Osteoblast (primary cell): ENCODE data around the gene KRT79. TPM values are rescaled to one million over a fixed set of nuclear protein-coding genes. Genes with fewer than 3 reads are reported as not detected.
"Not testable (repeated sequence)": the region's sequence is repeated elsewhere in the genome, so short reads cannot be mapped to it uniquely, and the experiment has no call there.

Source experiments
- DNase-seq: peaks from one replicate; pipeline ENCODE4 v3.0.0; 2011; ENCODE audit warnings: low spot score, mixed read lengths; ENCODE audit not compliant: insufficient read length; ENCODE audit errors: missing footprints
- H2AFZ ChIP-seq: 2 replicates; pipeline ENCODE4 v1.6.0; 2011; ENCODE audit warnings: mild to moderate bottlenecking, low read length
- H3K27ac ChIP-seq: 2 replicates; pipeline ENCODE4 v1.5.1; 2011; ENCODE audit warnings: mild to moderate bottlenecking, low read depth, low read length, moderate library complexity
- H3K27me3 ChIP-seq: 2 replicates; pipeline ENCODE4 v1.6.0; 2012; ENCODE audit warnings: mild to moderate bottlenecking, control low read depth, inconsistent platforms, low read length, moderate library complexity; ENCODE audit not compliant: insufficient read depth
- H3K36me3 ChIP-seq: 2 replicates; pipeline ENCODE4 v1.5.1; 2011; ENCODE audit warnings: mild to moderate bottlenecking, low read length, control low read depth, moderate library complexity; ENCODE audit not compliant: insufficient read depth
- H3K4me1 ChIP-seq: 2 replicates; pipeline ENCODE4 v1.5.1; 2011; ENCODE audit warnings: mild to moderate bottlenecking, low read length, control low read depth, moderate library complexity; ENCODE audit not compliant: insufficient read depth
- H3K4me2 ChIP-seq: 2 replicates; pipeline ENCODE4 v1.6.0; 2011; ENCODE audit warnings: mild to moderate bottlenecking, low read length; ENCODE audit not compliant: insufficient read depth
- H3K4me3 ChIP-seq: fragments of 200-600 bp; sonication (generic); 3 replicates; pipeline ENCODE4 v1.5.1; 2012; ENCODE audit warnings: mild to moderate bottlenecking, low read length, inconsistent platforms; ENCODE audit not compliant: insufficient read depth
- H3K79me2 ChIP-seq: 2 replicates; pipeline ENCODE4 v1.6.0; 2012; ENCODE audit warnings: mild to moderate bottlenecking, low read length, control low read depth, inconsistent platforms; ENCODE audit not compliant: insufficient read depth
- H3K9me3 ChIP-seq: 2 replicates; pipeline ENCODE4 v1.5.1; 2011; ENCODE audit warnings: low read depth, low read length, control low read depth
- H4K20me1 ChIP-seq: 2 replicates; pipeline ENCODE4 v1.6.0; 2012; ENCODE audit warnings: mild to moderate bottlenecking, low read length, control low read depth; ENCODE audit not compliant: insufficient read depth
- total RNA-seq: library from RNA; depleted of rRNA; stranded (reverse); fragments of >200 nt; gene quantifications from 2 replicates; pipeline ENCODE4 v1.2.3, GENCODE V29; 2012
- TF ChIP-seq, protein P1 (sequence below): IDR thresholded peaks from 2 replicates; pipeline ENCODE4 v1.5.1; 2011; ENCODE audit warnings: mild to moderate bottlenecking, low read depth, low read length, moderate library complexity; ENCODE audit errors: extremely low read depth

Gene KRT79
- total RNA-seq, 1 donor: not detected

DNA sequence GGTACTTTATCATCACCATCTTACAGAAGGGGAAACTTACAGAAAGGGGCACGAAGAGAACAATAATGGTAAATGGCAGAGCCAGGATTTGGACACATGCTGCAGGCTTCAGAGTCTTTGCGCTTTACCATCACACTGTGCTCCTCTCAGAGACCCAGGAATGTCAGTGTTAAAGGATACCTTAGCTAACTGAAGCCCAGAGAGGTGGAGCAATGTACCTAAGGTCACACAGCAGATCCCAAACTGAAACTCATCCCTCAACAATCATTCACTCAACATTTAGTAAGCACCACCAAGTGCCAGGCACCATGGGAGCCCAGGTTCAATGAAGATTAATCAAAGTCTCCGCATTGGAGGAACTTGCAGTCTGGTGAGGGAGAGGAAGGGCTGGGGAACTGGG is 22.7 kb upstream of the KRT79 start:
- no peak overlapping the region for H3K4me2 ChIP-seq
- H3K27me3 ChIP-seq: peaks cover 12% of the 10 kb centered on the region
- TF ChIP-seq, protein P1, sequence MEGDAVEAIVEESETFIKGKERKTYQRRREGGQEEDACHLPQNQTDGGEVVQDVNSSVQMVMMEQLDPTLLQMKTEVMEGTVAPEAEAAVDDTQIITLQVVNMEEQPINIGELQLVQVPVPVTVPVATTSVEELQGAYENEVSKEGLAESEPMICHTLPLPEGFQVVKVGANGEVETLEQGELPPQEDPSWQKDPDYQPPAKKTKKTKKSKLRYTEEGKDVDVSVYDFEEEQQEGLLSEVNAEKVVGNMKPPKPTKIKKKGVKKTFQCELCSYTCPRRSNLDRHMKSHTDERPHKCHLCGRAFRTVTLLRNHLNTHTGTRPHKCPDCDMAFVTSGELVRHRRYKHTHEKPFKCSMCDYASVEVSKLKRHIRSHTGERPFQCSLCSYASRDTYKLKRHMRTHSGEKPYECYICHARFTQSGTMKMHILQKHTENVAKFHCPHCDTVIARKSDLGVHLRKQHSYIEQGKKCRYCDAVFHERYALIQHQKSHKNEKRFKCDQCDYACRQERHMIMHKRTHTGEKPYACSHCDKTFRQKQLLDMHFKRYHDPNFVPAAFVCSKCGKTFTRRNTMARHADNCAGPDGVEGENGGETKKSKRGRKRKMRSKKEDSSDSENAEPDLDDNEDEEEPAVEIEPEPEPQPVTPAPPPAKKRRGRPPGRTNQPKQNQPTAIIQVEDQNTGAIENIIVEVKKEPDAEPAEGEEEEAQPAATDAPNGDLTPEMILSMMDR: no peak
- no peaks in the 10 kb centered on the region for H3K9me3 ChIP-seq
- peaks cover 9% of the 10 kb centered on the region for H3K4me1 ChIP-seq
- DNase-seq: no peak
- H3K27ac ChIP-seq: no peak overlapping the region
- H3K4me3 ChIP-seq: no peak overlapping the region
- no peak overlapping the region for H2AFZ ChIP-seq
- no peaks in the 10 kb centered on the region for H3K79me2 ChIP-seq
- no peaks in the 10 kb centered on the region for H3K36me3 ChIP-seq
- H4K20me1 ChIP-seq: peaks cover 3% of the 10 kb centered on the region

DNA sequence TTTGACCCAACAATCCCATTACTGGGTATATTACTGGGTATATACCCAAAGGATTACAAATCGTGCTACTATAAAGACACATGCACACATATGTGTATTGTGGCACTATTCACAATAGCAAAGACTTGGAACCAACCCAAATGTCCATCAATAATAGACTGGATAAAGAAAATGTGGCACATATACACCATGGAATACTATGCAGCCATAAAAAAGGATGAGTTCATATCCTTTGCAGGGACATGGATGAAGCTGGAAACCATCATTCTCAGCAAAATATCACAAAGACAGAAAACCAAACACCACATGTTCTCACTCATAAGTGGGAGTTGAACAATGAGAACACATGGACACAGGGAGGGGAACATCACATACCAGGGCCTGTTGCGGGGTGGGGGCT is 22.0 kb upstream of the KRT79 start:
- H3K4me2 ChIP-seq, H3K36me3 ChIP-seq, H2AFZ ChIP-seq, H3K27ac ChIP-seq, H3K4me1 ChIP-seq, H3K4me3 ChIP-seq, DNase-seq, H3K9me3 ChIP-seq, H3K79me2 ChIP-seq, H4K20me1 ChIP-seq: not testable (repeated sequence)
- H3K27me3 ChIP-seq: peaks cover 15% of the 10 kb centered on the region

DNA sequence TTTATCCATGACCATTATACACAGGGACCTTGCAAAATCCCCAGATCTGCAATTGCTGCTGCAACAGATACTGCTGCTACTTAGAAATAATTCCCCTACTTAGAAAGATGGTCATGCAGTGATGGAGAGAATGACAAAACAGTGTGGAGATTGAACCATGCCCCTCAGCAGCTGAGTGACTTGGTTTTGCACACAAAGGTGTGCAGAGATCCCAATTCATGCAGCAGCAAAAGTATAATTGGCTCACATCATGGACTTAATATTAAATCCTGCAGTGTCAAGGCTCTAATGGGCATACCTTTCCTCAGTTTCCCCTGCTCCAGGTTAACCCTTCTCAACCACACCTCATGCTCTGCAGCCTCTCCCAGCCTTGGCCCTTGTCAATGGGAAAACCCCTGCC is 17.7 kb upstream of the KRT79 start:
- no peak overlapping the region for H3K4me2 ChIP-seq
- no peak overlapping the region for H2AFZ ChIP-seq
- TF ChIP-seq, protein P1: no peak
- no peak for DNase-seq
- no peak overlapping the region for H3K4me3 ChIP-seq
- H4K20me1 ChIP-seq: peaks cover 3% of the 10 kb centered on the region
- no peaks in the 10 kb centered on the region for H3K36me3 ChIP-seq
- H3K9me3 ChIP-seq: no peaks in the 10 kb centered on the region
- peaks cover 16% of the 10 kb centered on the region for H3K27me3 ChIP-seq
- no peaks in the 10 kb centered on the region for H3K79me2 ChIP-seq
- H3K4me1 ChIP-seq: peaks cover 4% of the 10 kb centered on the region
- H3K27ac ChIP-seq: no peak overlapping the region

DNA sequence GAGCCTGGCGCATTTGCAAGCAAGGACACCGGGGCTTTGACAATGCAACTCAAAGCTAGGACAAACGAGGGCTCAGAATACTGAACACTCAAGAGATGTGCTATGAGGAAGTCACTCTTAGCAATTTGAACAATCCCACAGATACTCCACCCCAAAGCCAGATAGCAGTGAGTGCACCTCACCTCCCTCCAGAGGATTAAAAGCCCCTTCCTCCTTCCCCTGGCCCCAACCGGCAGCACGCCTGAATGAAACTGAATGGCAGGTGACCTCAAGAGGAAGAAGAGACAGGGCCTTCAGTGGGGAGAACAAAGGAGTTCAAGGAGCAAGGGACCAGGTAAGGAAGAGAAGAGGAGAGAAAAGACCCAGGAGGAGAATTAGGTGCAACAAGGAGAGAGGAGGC is 16.6 kb upstream of the KRT79 start:
- H3K9me3 ChIP-seq: no peaks in the 10 kb centered on the region
- peak; percentile 18 for DNase-seq
- H3K4me2 ChIP-seq: no peak overlapping the region
- peaks cover 16% of the 10 kb centered on the region for H3K27me3 ChIP-seq
- TF ChIP-seq, protein P1: no peak
- H3K36me3 ChIP-seq: no peaks in the 10 kb centered on the region
- no peak overlapping the region for H3K27ac ChIP-seq
- H3K4me3 ChIP-seq: no peak overlapping the region
- no peaks in the 10 kb centered on the region for H3K79me2 ChIP-seq
- H4K20me1 ChIP-seq: peaks cover 3% of the 10 kb centered on the region
- H3K4me1 ChIP-seq: peaks cover 4% of the 10 kb centered on the region
- H2AFZ ChIP-seq: no peak overlapping the region
